GM18858 (cell line): ENCODE measurements around the gene DBNDD1.
"Not testable (repeated sequence)": the region's sequence is repeated elsewhere in the genome, so short reads cannot be mapped to it uniquely, and the experiment has no call there.

ENCODE experiments used
- ATAC-seq: cut with Tn5 transposase; IDR thresholded peaks from one replicate; pipeline ENCODE4 v1.9.1; 2021; ENCODE audit not compliant: unreplicated experiment

DBNDD1 gene

GRCh38 chr16:90012991-90013745 lies 6.1 kb downstream of the DBNDD1 start:
- no peak for ATAC-seq

GRCh38 chr16:90011908-90012501 lies 7.3 kb downstream of the DBNDD1 start:
- ATAC-seq: no peak

GRCh38 chr16:90011508-90011819 lies 7.8 kb downstream of the DBNDD1 start:
- no peak for ATAC-seq

GRCh38 chr16:90010676-90011507 lies 8.4 kb downstream of the DBNDD1 start:
- ATAC-seq: no peak

- no peak for ATAC-seq
Measured at GRCh38 chr16:90009172-90009899, 9.9 kb downstream of the DBNDD1 start.

- ATAC-seq: no peak
Measured at GRCh38 chr16:90008708-90009145, 10.5 kb downstream of the DBNDD1 start.

GRCh38 chr16:90007635-90008234 lies 11.5 kb downstream of the DBNDD1 start:
- ATAC-seq: not testable (repeated sequence)

- ATAC-seq: no peak
Measured at GRCh38 chr16:90007015-90007414, 12.2 kb downstream of the DBNDD1 start.

- ATAC-seq: no peak
Measured at GRCh38 chr16:90005956-90006663, 13.1 kb downstream of the DBNDD1 start.

GRCh38 chr16:90004577-90004976 lies 14.7 kb downstream of the DBNDD1 start:
- ATAC-seq: no peak

- ATAC-seq: no peak
Measured at GRCh38 chr16:90002759-90003158, 16.5 kb downstream of the DBNDD1 start.

- ATAC-seq: no peak
Measured at GRCh38 chr16:90001761-90002503, 17.3 kb downstream of the DBNDD1 start.

GRCh38 chr16:90000733-90001427 lies 18.4 kb downstream of the DBNDD1 start:
- ATAC-seq: no peak

GRCh38 chr16:89999831-90000574 lies 19.3 kb downstream of the DBNDD1 start:
- no peak for ATAC-seq

GRCh38 chr16:89996178-89996489 lies 23.1 kb downstream of the DBNDD1 start:
- ATAC-seq: no peak

- ATAC-seq: not testable (repeated sequence)
Measured at GRCh38 chr16:89995475-89996177, 23.6 kb downstream of the DBNDD1 start.

GRCh38 chr16:89994721-89995474 lies 24.4 kb downstream of the DBNDD1 start:
- not testable (repeated sequence) for ATAC-seq
